WTC11 (cell line): ENCODE data around the gene UBAP1. TPM values are rescaled to one million over a fixed set of nuclear protein-coding genes. Genes with fewer than 3 reads are reported as not detected.

Source experiments
- ATAC-seq: fragments of 200-7000 bp; cut with Tn5 transposase; 2 replicates; pipeline ENCODE4 v1.10.0; 2021; ENCODE audit warnings: mild to moderate bottlenecking, moderate library complexity
- CTCF ChIA-PET: fragments of 300-600 bp; sonication (Branson Sonifier 250); formaldehyde crosslinking; loops from one replicate; lab custom pipeline; 2021; ENCODE audit warnings: antibody characterized with exemption; lab: Charles Lee
- POLR2A ChIA-PET: fragments of 350-600 bp; sonication (Branson Sonifier 250); formaldehyde crosslinking; loops from one replicate; lab custom pipeline; 2021; ENCODE audit warnings: antibody characterized with exemption; lab: Charles Lee
- DNase-seq: peaks from one replicate; pipeline ENCODE4 v3.0.0; 2021; ENCODE audit warnings: low spot score
- H3K27ac Mint-ChIP-seq: 2 replicates; pipeline ENCODE4 v1.8.0; 2021; ENCODE audit warnings: mixed read lengths
- H3K27me3 Mint-ChIP-seq: 2 replicates; pipeline ENCODE4 v1.8.0; 2021; ENCODE audit warnings: low read depth, mild to moderate bottlenecking, moderate library complexity, mixed read lengths
- H3K36me3 Mint-ChIP-seq: 2 replicates; pipeline ENCODE4 v1.8.0; 2021; ENCODE audit warnings: mixed read lengths
- H3K4me1 Mint-ChIP-seq: 2 replicates; pipeline ENCODE4 v1.8.0; 2022; ENCODE audit warnings: mixed read lengths
- H3K4me3 Mint-ChIP-seq: 2 replicates; pipeline ENCODE4 v1.8.0; 2021; ENCODE audit warnings: mild to moderate bottlenecking, moderate library complexity, mixed read lengths
- H3K9me3 Mint-ChIP-seq: 2 replicates; pipeline ENCODE4 v1.8.0; 2021; ENCODE audit warnings: mixed read lengths
- CBFB ChIP-seq: sonication (generic); formaldehyde crosslinking; IDR thresholded peaks from 2 replicates; pipeline ENCODE4 v1.8.1; 2022; ENCODE audit warnings: mild to moderate bottlenecking, low read depth, missing genetic modification reagents
- CREB1 ChIP-seq: sonication (generic); formaldehyde crosslinking; IDR thresholded peaks from 2 replicates; pipeline ENCODE4 v1.8.0; 2023; ENCODE audit warnings: mild to moderate bottlenecking, missing genetic modification reagents
- CREM ChIP-seq: sonication (generic); formaldehyde crosslinking; IDR thresholded peaks from 2 replicates; pipeline ENCODE4 v1.8.1; 2022; ENCODE audit warnings: mild to moderate bottlenecking, missing genetic modification reagents, moderate library complexity
- FOXJ3 ChIP-seq: sonication (generic); formaldehyde crosslinking; IDR thresholded peaks from 2 replicates; pipeline ENCODE4 v1.9.0; 2021; ENCODE audit warnings: missing genetic modification reagents, mild to moderate bottlenecking, borderline replicate concordance
- GRHL2 ChIP-seq: fragments of 250-450 bp; sonication (Bioruptor Pico); IDR thresholded peaks from 2 replicates; pipeline ENCODE4 v1.8.0; 2022; ENCODE audit warnings: mild to moderate bottlenecking, moderate library complexity; ENCODE audit not compliant: insufficient replicate concordance, severe bottlenecking
- HMGA2 ChIP-seq: fragments of 250-450 bp; sonication (Bioruptor Pico); IDR thresholded peaks from 2 replicates; pipeline ENCODE4 v1.4.0; 2021; ENCODE audit warnings: mild to moderate bottlenecking, moderate library complexity
- KAT7 ChIP-seq: sonication (generic); formaldehyde crosslinking; IDR thresholded peaks from 2 replicates; pipeline ENCODE4 v1.8.1; 2023; ENCODE audit warnings: missing genetic modification reagents, mild to moderate bottlenecking, borderline replicate concordance
- NR2C2 ChIP-seq: sonication (generic); formaldehyde crosslinking; IDR thresholded peaks from 2 replicates; pipeline ENCODE4 v1.8.0; 2022; ENCODE audit warnings: mild to moderate bottlenecking, missing genetic modification reagents
- SMAD4 ChIP-seq: sonication (generic); formaldehyde crosslinking; IDR thresholded peaks from 2 replicates; pipeline ENCODE4 v1.8.0; 2022; ENCODE audit warnings: mild to moderate bottlenecking, missing genetic modification reagents
- STAT6 ChIP-seq: sonication (generic); formaldehyde crosslinking; conservative IDR thresholded peaks from 2 replicates; pipeline ENCODE4 v1.8.1; 2023; ENCODE audit warnings: mild to moderate bottlenecking, low read depth, missing genetic modification reagents, moderate library complexity
- TP53 ChIP-seq: sonication (generic); formaldehyde crosslinking; IDR thresholded peaks from 2 replicates; pipeline ENCODE4 v1.8.1; 2023; ENCODE audit warnings: mild to moderate bottlenecking, missing genetic modification reagents
- ZBTB43 ChIP-seq: sonication (generic); formaldehyde crosslinking; IDR thresholded peaks from 2 replicates; pipeline ENCODE4 v1.8.1; 2023; ENCODE audit warnings: mild to moderate bottlenecking, missing genetic modification reagents
- ZNF281 ChIP-seq: sonication (generic); formaldehyde crosslinking; IDR thresholded peaks from 2 replicates; pipeline ENCODE4 v1.8.0; 2023; ENCODE audit warnings: mild to moderate bottlenecking, missing genetic modification reagents
- ZNF416 ChIP-seq: fragments of 250-450 bp; sonication (Bioruptor Pico); IDR thresholded peaks from 2 replicates; pipeline ENCODE4 v1.9.0; 2021; ENCODE audit warnings: mild to moderate bottlenecking, inconsistent platforms
- ZNF423 ChIP-seq: fragments of 250-450 bp; sonication (Bioruptor Pico); IDR thresholded peaks from 2 replicates; pipeline ENCODE4 v2.1.2; 2022; ENCODE audit warnings: mild to moderate bottlenecking, moderate library complexity
- total RNA-seq: library from RNA; stranded (reverse); gene quantifications from 3 replicates; pipeline ENCODE4 v1.2.3, GENCODE V29; 2021
- TF ChIP-seq, protein P1 (sequence below): sonication (generic); formaldehyde crosslinking; IDR thresholded peaks from 2 replicates; pipeline ENCODE4 v1.8.1; 2023; ENCODE audit warnings: mild to moderate bottlenecking, moderate library complexity, missing genetic modification reagents
- TF ChIP-seq, protein P2 (sequence below): sonication (generic); formaldehyde crosslinking; IDR thresholded peaks from 2 replicates; pipeline ENCODE4 v1.8.1; 2023; ENCODE audit warnings: mild to moderate bottlenecking, missing genetic modification reagents, moderate library complexity

The UBAP1 gene
- total RNA-seq, 1 experiment from 2014 or later = 23.9 TPM

- H3K27me3 Mint-ChIP-seq = no peaks in the 10 kb centered on the region
- no peak for TF ChIP-seq TP53
- TF ChIP-seq CBFB = no peak
- TF ChIP-seq, all 79 proteins: peak for 0
- no peak overlapping the region for H3K4me3 Mint-ChIP-seq
- no peak overlapping the region for H3K27ac Mint-ChIP-seq
- no peaks in the 10 kb centered on the region for H3K9me3 Mint-ChIP-seq
- ATAC-seq (no peak), DNase-seq (no peak)
- H3K4me1 Mint-ChIP-seq = peaks cover 6% of the 10 kb centered on the region
- CTCF ChIA-PET = no interaction called here
- POLR2A ChIA-PET = no interaction called here
- H3K36me3 Mint-ChIP-seq = peaks cover 11% of the 10 kb centered on the region; the same call in 1 of the 2 replicates
These were observed 54.8 kb downstream of the UBAP1 start for GRCh38 chr9:34233672-34234071.

GRCh38 chr9:34237836-34238235 lies 59.0 kb downstream of the UBAP1 start:
- CTCF ChIA-PET = interaction anchor here (0.8 kb wide), 1 partner anchor 15 kb away, joined by 4 read pairs; no protein-coding TSS in a partner anchor
- no peak for ATAC-seq
- TF ChIP-seq FOXJ3 (CRISPR knock-in tag) = no peak
- TF ChIP-seq CREM (CRISPR knock-in tag) = no peak
- TF ChIP-seq, protein P1, sequence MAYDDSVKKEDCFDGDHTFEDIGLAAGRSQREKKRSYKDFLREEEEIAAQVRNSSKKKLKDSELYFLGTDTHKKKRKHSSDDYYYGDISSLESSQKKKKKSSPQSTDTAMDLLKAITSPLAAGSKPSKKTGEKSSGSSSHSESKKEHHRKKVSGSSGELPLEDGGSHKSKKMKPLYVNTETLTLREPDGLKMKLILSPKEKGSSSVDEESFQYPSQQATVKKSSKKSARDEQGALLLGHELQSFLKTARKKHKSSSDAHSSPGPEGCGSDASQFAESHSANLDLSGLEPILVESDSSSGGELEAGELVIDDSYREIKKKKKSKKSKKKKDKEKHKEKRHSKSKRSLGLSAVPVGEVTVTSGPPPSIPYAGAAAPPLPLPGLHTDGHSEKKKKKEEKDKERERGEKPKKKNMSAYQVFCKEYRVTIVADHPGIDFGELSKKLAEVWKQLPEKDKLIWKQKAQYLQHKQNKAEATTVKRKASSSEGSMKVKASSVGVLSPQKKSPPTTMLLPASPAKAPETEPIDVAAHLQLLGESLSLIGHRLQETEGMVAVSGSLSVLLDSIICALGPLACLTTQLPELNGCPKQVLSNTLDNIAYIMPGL (CRISPR knock-in tag) = no peak
- TF ChIP-seq, protein P2, sequence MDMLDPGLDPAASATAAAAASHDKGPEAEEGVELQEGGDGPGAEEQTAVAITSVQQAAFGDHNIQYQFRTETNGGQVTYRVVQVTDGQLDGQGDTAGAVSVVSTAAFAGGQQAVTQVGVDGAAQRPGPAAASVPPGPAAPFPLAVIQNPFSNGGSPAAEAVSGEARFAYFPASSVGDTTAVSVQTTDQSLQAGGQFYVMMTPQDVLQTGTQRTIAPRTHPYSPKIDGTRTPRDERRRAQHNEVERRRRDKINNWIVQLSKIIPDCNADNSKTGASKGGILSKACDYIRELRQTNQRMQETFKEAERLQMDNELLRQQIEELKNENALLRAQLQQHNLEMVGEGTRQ (CRISPR knock-in tag) = no peak
- TF ChIP-seq STAT6 (CRISPR knock-in tag) = no peak
- TF ChIP-seq CREB1 (CRISPR knock-in tag) = no peak
- no peak for TF ChIP-seq ZNF423 (CRISPR knock-in tag)
- TF ChIP-seq ZNF281 (CRISPR knock-in tag) = no peak
- TF ChIP-seq ZNF416 = no peak
- no peak for TF ChIP-seq NR2C2
- no peak for TF ChIP-seq ZBTB43
- no peak for TF ChIP-seq SMAD4 (CRISPR knock-in tag)
- TF ChIP-seq GRHL2 (CRISPR knock-in tag) = no peak
- no peak for TF ChIP-seq HMGA2 (CRISPR knock-in tag)
- no peak for TF ChIP-seq KAT7 (CRISPR knock-in tag)
- TF ChIP-seq, all 79 proteins: peak for 0
- Mint-ChIP-seq H3K27ac (no peak overlapping the region), H3K4me3 (no peak overlapping the region), H3K27me3 (no peaks in the 10 kb centered on the region), H3K9me3 (no peaks in the 10 kb centered on the region), H3K36me3 (peaks cover 29% of the 10 kb centered on the region), H3K4me1 (peaks cover 14% of the 10 kb centered on the region)
- no peak for DNase-seq
- POLR2A ChIA-PET = no interaction called here
